MM.1S (cell line): Measurements from ENCODE around the gene MNT.
"Not testable (repeated sequence)": the region's sequence is repeated elsewhere in the genome, so short reads cannot be mapped to it uniquely, and the experiment has no call there.

ENCODE experiments used
- DNase-seq: peaks from one replicate; pipeline ENCODE4 v3.0.0-alpha.2; 2015
- H2AFZ ChIP-seq: fragments of 300-600 bp; sonication (generic); 2 replicates; pipeline ENCODE4 v1.6.0; 2016; ENCODE audit warnings: antibody characterized with exemption, low read length
- H3F3A ChIP-seq: fragments of 300-600 bp; sonication (generic); 2 replicates; pipeline ENCODE4 v1.6.1; 2016; ENCODE audit warnings: mild to moderate bottlenecking, antibody characterized with exemption, low read length, moderate library complexity, mixed read lengths; ENCODE audit not compliant: insufficient read depth
- H3K27ac ChIP-seq: fragments of 300-600 bp; sonication (generic); 2 replicates; pipeline ENCODE4 v1.5.1; 2016; ENCODE audit warnings: mild to moderate bottlenecking, low read length
- H3K27me3 ChIP-seq: fragments of 300-600 bp; sonication (generic); replicated peaks from 2 replicates; pipeline ENCODE4 v1.6.0; 2016; ENCODE audit warnings: low read length; ENCODE audit not compliant: insufficient read depth
- H3K36me3 ChIP-seq: fragments of 300-600 bp; sonication (generic); replicated peaks from 2 replicates; pipeline ENCODE4 v1.6.1; 2016; ENCODE audit warnings: mild to moderate bottlenecking, low read length, mixed read lengths; ENCODE audit not compliant: insufficient read depth
- H3K4me1 ChIP-seq: fragments of 300-600 bp; sonication (generic); 2 replicates; pipeline ENCODE4 v1.6.1; 2016; ENCODE audit warnings: low read length, mixed read lengths
- H3K4me2 ChIP-seq: fragments of 300-600 bp; sonication (generic); 2 replicates; pipeline ENCODE4 v1.6.0; 2016; ENCODE audit warnings: low read depth, low read length
- H3K4me3 ChIP-seq: fragments of 300-600 bp; sonication (generic); 2 replicates; pipeline ENCODE4 v1.5.1; 2016; ENCODE audit warnings: low read length, mixed read lengths
- H3K79me2 ChIP-seq: fragments of 300-600 bp; sonication (generic); 2 replicates; pipeline ENCODE4 v1.6.1; 2016; ENCODE audit warnings: mixed run types, low read length, mixed read lengths
- H3K9ac ChIP-seq: fragments of 300-600 bp; sonication (generic); 2 replicates; pipeline ENCODE4 v1.6.1; 2016; ENCODE audit warnings: low read length, mixed read lengths
- H3K9me2 ChIP-seq: fragments of 300-600 bp; sonication (generic); replicated peaks from 2 replicates; pipeline ENCODE4 v1.6.1; 2016; ENCODE audit warnings: mild to moderate bottlenecking, low read length, mixed read lengths; ENCODE audit not compliant: insufficient read depth
- H3K9me3 ChIP-seq: fragments of 300-600 bp; sonication (generic); replicated peaks from 2 replicates; pipeline ENCODE4 v1.6.1; 2016; ENCODE audit warnings: mild to moderate bottlenecking, low read length, mixed read lengths; ENCODE audit not compliant: insufficient read depth
- H4K20me1 ChIP-seq: fragments of 300-600 bp; sonication (generic); 2 replicates; pipeline ENCODE4 v1.6.1; 2016; ENCODE audit warnings: mild to moderate bottlenecking, low read length, moderate library complexity, mixed read lengths; ENCODE audit not compliant: insufficient read depth
- EZH2 ChIP-seq: fragments of 300-600 bp; sonication (generic); optimal IDR thresholded peaks from 2 replicates; pipeline ENCODE3; 2017; ENCODE audit warnings: low read depth, mild to moderate bottlenecking, antibody characterized with exemption, low read length, mixed read lengths
- EZH2phosphoT487 ChIP-seq: fragments of 300-600 bp; sonication (generic); IDR thresholded peaks from 2 replicates; pipeline ENCODE4 v1.6.1; 2018; ENCODE audit warnings: antibody characterized with exemption, low read length
- TF ChIP-seq, protein P1 (sequence below): fragments of 300-600 bp; sonication (generic); IDR thresholded peaks from 2 replicates; pipeline ENCODE4 v1.5.1; 2016; ENCODE audit warnings: antibody characterized with exemption, low read length, mixed read lengths

Gene MNT, protein sequence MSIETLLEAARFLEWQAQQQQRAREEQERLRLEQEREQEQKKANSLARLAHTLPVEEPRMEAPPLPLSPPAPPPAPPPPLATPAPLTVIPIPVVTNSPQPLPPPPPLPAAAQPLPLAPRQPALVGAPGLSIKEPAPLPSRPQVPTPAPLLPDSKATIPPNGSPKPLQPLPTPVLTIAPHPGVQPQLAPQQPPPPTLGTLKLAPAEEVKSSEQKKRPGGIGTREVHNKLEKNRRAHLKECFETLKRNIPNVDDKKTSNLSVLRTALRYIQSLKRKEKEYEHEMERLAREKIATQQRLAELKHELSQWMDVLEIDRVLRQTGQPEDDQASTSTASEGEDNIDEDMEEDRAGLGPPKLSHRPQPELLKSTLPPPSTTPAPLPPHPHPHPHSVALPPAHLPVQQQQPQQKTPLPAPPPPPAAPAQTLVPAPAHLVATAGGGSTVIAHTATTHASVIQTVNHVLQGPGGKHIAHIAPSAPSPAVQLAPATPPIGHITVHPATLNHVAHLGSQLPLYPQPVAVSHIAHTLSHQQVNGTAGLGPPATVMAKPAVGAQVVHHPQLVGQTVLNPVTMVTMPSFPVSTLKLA

GRCh38 chr17:2400877-2401425 lies at the start of gene MNT:
MNT (minus strand) TSS chr17:2401060; CDS start chr17:2400712, 348 bp downstream.
- Histone ChIP-seq H3K79me2 (peaks cover 38% of the 10 kb centered on the region), H3K9me2 (no peaks in the 10 kb centered on the region), H3F3A (peaks cover 13% of the 10 kb centered on the region; the same call in 1 of the 2 replicates), H4K20me1 (no peaks in the 10 kb centered on the region), H3K27ac (peak within 1 kb of the TSS; percentile 100), H3K9me3 (no peaks in the 10 kb centered on the region), H3K36me3 (no peaks in the 10 kb centered on the region), H3K4me2 (peak within 1 kb of the TSS; percentile 100), H3K4me1 (peaks cover 5% of the 10 kb centered on the region; the same call in 1 of the 2 replicates), H2AFZ (peak within 1 kb of the TSS; percentile 75), H3K27me3 (no peaks in the 10 kb centered on the region), H3K9ac (peak within 1 kb of the TSS; percentile 98), H3K4me3 (peak within 1 kb of the TSS; percentile 98)
- peak; percentile 94 for DNase-seq
- TF ChIP-seq, protein P1, sequence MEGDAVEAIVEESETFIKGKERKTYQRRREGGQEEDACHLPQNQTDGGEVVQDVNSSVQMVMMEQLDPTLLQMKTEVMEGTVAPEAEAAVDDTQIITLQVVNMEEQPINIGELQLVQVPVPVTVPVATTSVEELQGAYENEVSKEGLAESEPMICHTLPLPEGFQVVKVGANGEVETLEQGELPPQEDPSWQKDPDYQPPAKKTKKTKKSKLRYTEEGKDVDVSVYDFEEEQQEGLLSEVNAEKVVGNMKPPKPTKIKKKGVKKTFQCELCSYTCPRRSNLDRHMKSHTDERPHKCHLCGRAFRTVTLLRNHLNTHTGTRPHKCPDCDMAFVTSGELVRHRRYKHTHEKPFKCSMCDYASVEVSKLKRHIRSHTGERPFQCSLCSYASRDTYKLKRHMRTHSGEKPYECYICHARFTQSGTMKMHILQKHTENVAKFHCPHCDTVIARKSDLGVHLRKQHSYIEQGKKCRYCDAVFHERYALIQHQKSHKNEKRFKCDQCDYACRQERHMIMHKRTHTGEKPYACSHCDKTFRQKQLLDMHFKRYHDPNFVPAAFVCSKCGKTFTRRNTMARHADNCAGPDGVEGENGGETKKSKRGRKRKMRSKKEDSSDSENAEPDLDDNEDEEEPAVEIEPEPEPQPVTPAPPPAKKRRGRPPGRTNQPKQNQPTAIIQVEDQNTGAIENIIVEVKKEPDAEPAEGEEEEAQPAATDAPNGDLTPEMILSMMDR = no peak
- TF ChIP-seq EZH2phosphoT487 = no peak
- no peak for TF ChIP-seq EZH2

GRCh38 chr17:2450016-2450650 lies 49.3 kb upstream of the MNT start:
- H3K79me2 ChIP-seq = peaks cover 15% of the 10 kb centered on the region
- no peaks in the 10 kb centered on the region for H4K20me1 ChIP-seq
- no peak overlapping the region for H2AFZ ChIP-seq
- no peak overlapping the region for H3K4me3 ChIP-seq
- no peak overlapping the region for H3K4me2 ChIP-seq
- no peaks in the 10 kb centered on the region for H3F3A ChIP-seq
- no peaks in the 10 kb centered on the region for H3K27me3 ChIP-seq
- H3K9ac ChIP-seq = no peak overlapping the region
- no peaks in the 10 kb centered on the region for H3K4me1 ChIP-seq
- H3K36me3 ChIP-seq = peaks cover 2% of the 10 kb centered on the region; the same call in 1 of the 2 replicates
- no peaks in the 10 kb centered on the region for H3K9me3 ChIP-seq
- DNase-seq = no peak
- no peaks in the 10 kb centered on the region for H3K9me2 ChIP-seq
- TF ChIP-seq, protein P1 = no peak
- TF ChIP-seq EZH2 (no peak), EZH2phosphoT487 (no peak)
- no peak overlapping the region for H3K27ac ChIP-seq

DNA sequence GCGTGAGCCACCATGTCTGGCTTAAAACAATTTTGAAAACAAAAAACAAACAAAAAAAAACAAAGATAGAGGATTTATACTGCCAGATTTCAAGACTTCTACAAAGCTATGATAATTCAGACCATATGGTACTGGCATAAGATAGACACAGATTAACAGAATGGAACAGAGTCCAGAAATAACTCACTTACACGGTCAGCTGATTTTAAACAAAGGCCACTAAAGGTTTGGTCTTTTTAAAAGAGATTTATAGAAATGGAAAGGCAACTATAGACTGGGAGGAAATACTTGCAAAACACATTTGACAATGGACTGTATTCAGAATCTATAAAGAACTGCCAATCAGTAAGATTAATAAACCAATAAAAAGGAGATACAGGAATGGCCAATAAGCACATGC lies 48.6 kb upstream of the MNT start:
- no peak for DNase-seq
- no peaks in the 10 kb centered on the region for H3K27me3 ChIP-seq
- no peak overlapping the region for H3K4me2 ChIP-seq
- H3K27ac ChIP-seq = no peak overlapping the region
- no peaks in the 10 kb centered on the region for H3K9me2 ChIP-seq
- no peak overlapping the region for H3K4me3 ChIP-seq
- no peaks in the 10 kb centered on the region for H4K20me1 ChIP-seq
- TF ChIP-seq, protein P1 = no peak
- TF ChIP-seq EZH2 (no peak), EZH2phosphoT487 (no peak)
- H3F3A ChIP-seq = no peaks in the 10 kb centered on the region
- peaks cover 2% of the 10 kb centered on the region; the same call in 1 of the 2 replicates for H3K36me3 ChIP-seq
- no peaks in the 10 kb centered on the region for H3K4me1 ChIP-seq
- peaks cover 16% of the 10 kb centered on the region for H3K79me2 ChIP-seq
- H2AFZ ChIP-seq = no peak overlapping the region
- H3K9me3 ChIP-seq = no peaks in the 10 kb centered on the region
- H3K9ac ChIP-seq = no peak overlapping the region

DNA sequence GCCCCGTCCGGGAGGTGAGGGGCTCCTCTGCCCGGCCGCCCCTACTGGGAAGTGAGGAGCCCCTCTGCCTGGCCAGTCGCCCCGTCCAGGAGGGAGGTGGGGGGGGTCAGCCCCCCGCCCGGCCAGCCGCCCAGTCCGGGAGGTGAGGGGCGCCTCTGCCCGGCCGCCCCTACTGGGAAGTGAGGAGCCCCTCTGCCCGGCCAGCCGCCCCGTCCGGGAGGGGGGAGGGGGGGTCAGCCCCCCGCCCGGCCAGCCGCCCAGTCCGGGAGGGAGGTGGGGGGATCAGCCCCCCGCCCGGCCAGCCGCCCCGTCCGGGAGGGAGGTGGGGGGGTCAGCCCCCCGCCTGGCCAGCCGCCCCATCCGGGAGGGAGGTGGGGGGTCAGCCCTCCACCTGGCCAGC lies 46.6 kb upstream of the MNT start:
- not testable (repeated sequence) for H3K4me1 ChIP-seq, H3F3A ChIP-seq, H3K9me3 ChIP-seq, H3K4me2 ChIP-seq, DNase-seq, H3K9ac ChIP-seq, H3K27me3 ChIP-seq, H3K4me3 ChIP-seq, H3K36me3 ChIP-seq, H2AFZ ChIP-seq, H3K9me2 ChIP-seq, H4K20me1 ChIP-seq, H3K27ac ChIP-seq
- peaks cover 16% of the 10 kb centered on the region for H3K79me2 ChIP-seq
